ENCODE data around the gene ANO4. TPM values are rescaled to one million over a fixed set of nuclear protein-coding genes. Genes with fewer than 3 reads are reported as not detected.
A peak's percentile ranks its signal among the peaks of the same experiment; 100 is the strongest.

Gene ANO4
- total RNA-seq, 1 donor from 2014 or later = 5.7 TPM

DNA sequence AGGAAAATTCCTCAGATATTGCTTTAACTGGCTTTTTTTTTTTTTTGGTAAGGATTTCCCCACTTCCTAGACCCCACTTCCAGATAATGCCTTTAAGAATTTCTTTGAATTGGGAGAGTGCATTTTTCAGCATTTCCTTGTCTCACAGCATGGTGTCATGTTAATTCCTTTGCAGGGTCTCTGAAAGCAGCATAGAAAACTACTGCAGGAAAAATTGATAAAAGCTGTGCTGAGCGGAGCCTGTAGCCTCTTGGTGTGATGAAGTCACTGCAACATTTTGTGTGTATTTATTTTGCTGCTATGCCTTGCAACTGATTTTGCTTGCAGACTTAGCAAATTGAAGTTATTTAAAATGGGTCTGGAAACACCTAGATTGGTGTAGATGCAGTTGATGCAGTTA, 2.7 kb downstream of the ANO4 start:
- no peak for DNase-seq (ENCODE audit: low spot score in 2 of 2, unreplicated experiment in 2 of 2)
- Mint-ChIP-seq H3K9me3 (no peaks in the 10 kb centered on the region), H3K27ac (no peak overlapping the region), H3K27me3 (ENCODE audit: low read depth) (peaks cover 26% of the 10 kb centered on the region), H3K4me3 (no peak overlapping the region), H3K36me3 (no peaks in the 10 kb centered on the region), H3K4me1 (peaks cover 56% of the 10 kb centered on the region)
- TF ChIP-seq, protein P1, sequence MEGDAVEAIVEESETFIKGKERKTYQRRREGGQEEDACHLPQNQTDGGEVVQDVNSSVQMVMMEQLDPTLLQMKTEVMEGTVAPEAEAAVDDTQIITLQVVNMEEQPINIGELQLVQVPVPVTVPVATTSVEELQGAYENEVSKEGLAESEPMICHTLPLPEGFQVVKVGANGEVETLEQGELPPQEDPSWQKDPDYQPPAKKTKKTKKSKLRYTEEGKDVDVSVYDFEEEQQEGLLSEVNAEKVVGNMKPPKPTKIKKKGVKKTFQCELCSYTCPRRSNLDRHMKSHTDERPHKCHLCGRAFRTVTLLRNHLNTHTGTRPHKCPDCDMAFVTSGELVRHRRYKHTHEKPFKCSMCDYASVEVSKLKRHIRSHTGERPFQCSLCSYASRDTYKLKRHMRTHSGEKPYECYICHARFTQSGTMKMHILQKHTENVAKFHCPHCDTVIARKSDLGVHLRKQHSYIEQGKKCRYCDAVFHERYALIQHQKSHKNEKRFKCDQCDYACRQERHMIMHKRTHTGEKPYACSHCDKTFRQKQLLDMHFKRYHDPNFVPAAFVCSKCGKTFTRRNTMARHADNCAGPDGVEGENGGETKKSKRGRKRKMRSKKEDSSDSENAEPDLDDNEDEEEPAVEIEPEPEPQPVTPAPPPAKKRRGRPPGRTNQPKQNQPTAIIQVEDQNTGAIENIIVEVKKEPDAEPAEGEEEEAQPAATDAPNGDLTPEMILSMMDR (IDR thresholded peaks at IDR 0.05; ENCODE audit: unreplicated experiment) = no peak

DNA sequence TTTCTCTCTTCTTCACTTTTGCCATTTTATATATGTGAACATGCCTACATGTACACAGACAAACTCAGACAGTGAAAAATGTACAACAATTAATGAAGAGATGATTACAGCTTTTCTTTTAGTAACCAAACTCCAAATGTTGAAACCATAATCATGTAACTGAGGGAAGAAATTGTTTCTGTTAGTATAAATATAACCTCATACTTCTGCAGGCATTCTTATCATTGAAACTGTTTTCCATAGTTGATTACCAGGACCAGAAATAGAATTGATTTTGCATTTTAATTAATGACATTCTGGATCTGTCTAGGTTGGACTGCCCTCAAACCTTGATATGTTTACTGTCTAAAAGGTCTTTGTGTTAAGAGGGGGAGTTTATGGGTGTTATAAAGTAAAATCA, 3.2 kb downstream of the ANO4 start:
- Mint-ChIP-seq H3K36me3 (no peaks in the 10 kb centered on the region), H3K9me3 (no peaks in the 10 kb centered on the region), H3K4me3 (no peak overlapping the region), H3K27me3 (ENCODE audit: low read depth) (peaks cover 26% of the 10 kb centered on the region), H3K4me1 (peaks cover 56% of the 10 kb centered on the region), H3K27ac (no peak overlapping the region)
- TF ChIP-seq, protein P1 (IDR thresholded peaks at IDR 0.05; ENCODE audit: unreplicated experiment) = no peak
- no peak for DNase-seq (ENCODE audit: low spot score in 2 of 2, unreplicated experiment in 2 of 2)

DNA sequence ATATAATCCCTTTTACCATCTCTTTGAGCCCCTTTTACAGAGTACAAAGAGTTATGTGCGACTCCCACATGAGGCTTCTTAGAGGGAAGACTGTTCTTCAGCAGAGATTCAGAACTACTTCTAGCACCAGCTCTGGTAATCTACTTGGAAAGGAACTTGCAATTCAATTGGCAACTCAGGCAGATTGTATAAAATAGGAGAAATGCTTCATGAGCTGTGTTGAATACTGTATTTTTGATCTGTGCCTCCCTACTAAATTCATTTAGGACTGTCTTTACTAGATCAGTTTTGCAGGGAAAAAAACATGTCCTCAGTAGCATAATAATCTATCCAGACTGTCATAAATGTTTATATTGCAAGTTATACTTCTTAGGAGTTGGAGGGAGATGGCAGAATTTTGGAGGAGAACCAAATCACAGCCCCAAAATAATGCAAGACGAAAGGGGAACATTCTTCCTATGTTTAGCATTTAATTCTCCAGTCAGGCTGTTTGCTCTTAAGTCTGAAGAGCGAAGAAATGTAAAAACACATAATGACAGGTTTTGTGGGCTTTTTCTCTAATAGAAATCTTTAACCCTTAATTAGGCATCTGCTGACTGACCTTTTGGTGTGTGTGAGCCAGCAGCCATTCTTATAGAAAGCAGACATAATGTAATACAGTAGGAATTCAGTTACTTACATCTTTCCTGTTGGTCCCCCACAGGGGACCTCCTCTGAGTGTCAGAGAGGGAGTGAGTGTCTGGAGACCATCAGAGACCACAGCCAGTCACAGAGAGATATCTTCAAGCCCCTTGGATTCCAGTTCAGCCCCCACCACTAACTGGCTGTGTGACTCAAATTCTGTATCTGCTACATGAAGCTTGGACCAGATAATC, 3.9 kb downstream of the ANO4 start:
- no peaks in the 10 kb centered on the region for H3K36me3 Mint-ChIP-seq
- H3K27ac Mint-ChIP-seq = peak overlapping the region; percentile 88
- no peak for DNase-seq (ENCODE audit: low spot score in 2 of 2, unreplicated experiment in 2 of 2)
- H3K4me1 Mint-ChIP-seq = peaks cover 56% of the 10 kb centered on the region
- TF ChIP-seq, protein P1 (IDR thresholded peaks at IDR 0.05; ENCODE audit: unreplicated experiment) = no peak
- H3K4me3 Mint-ChIP-seq = no peak overlapping the region
- no peaks in the 10 kb centered on the region for H3K9me3 Mint-ChIP-seq
- H3K27me3 Mint-ChIP-seq (ENCODE audit: low read depth) = peaks cover 24% of the 10 kb centered on the region

DNA sequence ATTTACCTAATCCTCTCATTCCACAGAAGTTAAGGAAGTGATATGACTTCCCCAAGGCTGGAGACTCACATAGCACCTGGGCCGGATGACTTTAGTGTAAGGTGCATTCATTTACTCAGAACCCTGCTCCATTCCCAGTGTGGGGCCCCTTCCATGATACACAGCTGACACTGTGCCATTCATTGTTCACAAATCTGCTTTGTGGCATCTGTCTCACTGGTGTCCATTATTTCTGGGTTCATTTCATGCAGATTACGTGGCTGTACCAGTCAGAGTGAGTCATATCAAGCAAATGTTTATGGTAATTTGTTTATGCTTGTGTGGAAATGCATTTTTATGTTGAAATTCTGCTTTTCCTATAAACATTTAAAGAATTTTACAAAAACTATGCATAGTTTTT, 5.2 kb downstream of the ANO4 start:
- H3K4me1 Mint-ChIP-seq = peaks cover 48% of the 10 kb centered on the region
- peaks cover 18% of the 10 kb centered on the region for H3K27me3 Mint-ChIP-seq (ENCODE audit: low read depth)
- no peak overlapping the region for H3K4me3 Mint-ChIP-seq
- peaks cover 4% of the 10 kb centered on the region for H3K9me3 Mint-ChIP-seq
- no peak overlapping the region for H3K27ac Mint-ChIP-seq
- TF ChIP-seq, protein P1 (IDR thresholded peaks at IDR 0.05; ENCODE audit: unreplicated experiment) = no peak
- no peaks in the 10 kb centered on the region for H3K36me3 Mint-ChIP-seq
- DNase-seq (ENCODE audit: low spot score in 2 of 2, unreplicated experiment in 2 of 2) = no peak

DNA sequence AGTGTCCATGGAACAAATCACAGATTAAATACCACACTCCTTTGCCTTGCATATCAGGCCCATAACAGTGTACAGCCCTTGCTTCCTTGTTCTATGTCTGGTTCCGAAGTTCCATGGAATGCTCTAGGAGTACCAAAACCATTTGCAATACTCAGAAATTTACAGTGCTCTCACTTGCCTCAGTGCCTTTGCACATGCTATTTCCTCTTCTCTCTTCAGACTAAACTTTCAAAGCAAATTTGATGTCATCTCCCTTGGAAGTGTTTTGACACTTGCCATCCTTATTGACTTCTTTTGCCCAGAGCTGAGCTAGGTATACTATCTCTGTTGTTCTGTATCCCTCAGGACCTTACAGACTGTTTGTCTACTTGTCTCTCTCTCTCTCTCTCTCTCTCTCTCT, 6.1 kb downstream of the ANO4 start:
- Mint-ChIP-seq H3K4me3 (no peak overlapping the region), H3K36me3 (no peaks in the 10 kb centered on the region), H3K9me3 (peaks cover 14% of the 10 kb centered on the region), H3K4me1 (peaks cover 39% of the 10 kb centered on the region), H3K27me3 (ENCODE audit: low read depth) (peaks cover 8% of the 10 kb centered on the region), H3K27ac (no peak overlapping the region)
- TF ChIP-seq, protein P1 (IDR thresholded peaks at IDR 0.05; ENCODE audit: unreplicated experiment) = no peak
- DNase-seq (ENCODE audit: low spot score in 2 of 2, unreplicated experiment in 2 of 2) = no peak

Measured in mesothelial cell of epicardium (in vitro differentiated cells).